GM18951 (cell line): ENCODE data around the gene MORN3.

ENCODE experiments used
- POLR2A ChIP-seq: IDR thresholded peaks from 4 replicates; pipeline ENCODE4 v1.6.1; 2011; ENCODE audit warnings: mild to moderate bottlenecking; ENCODE audit not compliant: insufficient read length, insufficient read depth; ENCODE audit errors: extremely low read depth
- in situ Hi-C: fragments of 300-500 bp; cut with MboI; formaldehyde crosslinking; loops from one replicate; pipeline ENCODE4 v1.12.0; 2022; ENCODE audit warnings: low sequenced_read_pairs, mixed read lengths, inconsistent platforms; ENCODE audit not compliant: unreplicated experiment

The MORN3 gene

DNA sequence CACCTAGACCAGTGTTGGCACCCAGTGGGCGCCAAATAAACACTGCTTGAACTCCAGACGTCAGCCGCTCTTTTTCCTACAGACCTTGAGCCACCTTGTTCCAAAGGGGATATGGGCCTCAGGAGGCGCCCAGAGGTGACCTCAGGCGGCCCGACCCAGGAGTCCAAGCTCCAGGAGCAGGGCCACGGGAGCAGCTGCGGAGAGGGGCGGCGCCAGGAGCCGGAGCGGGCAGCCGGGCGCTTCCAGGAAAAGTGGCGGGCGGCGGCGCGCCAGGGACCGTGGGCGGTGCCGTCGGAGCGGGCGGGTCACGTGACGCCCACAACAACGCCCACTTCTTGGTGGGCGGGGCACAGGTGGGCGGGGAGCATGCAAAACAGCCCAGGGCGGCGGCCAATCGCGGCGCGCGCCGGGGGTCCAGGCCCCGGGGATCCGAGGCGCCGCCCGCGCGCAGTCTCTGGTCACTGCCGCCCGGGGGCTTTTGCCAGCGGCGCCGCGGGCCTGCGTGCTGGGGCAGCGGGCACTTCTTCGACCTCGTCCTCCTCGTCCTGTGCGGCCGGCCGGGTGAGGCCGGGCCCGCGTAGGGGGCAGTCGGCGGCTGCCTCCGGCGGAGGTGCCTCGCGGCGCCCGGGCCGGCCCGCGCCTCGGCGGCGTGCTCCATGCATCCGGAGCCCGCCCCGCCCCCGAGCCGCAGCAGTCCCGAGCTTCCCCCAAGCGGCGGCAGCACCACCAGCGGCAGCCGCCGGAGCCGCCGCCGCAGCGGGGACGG is 43.2 kb downstream of the MORN3 start, which contains the start of gene ORAI1:
Gene ORAI1, plus strand, starts transcription at position 444 of the 766 bp plus-strand sequence.
- TF ChIP-seq POLR2A: peak; percentile 99
- in situ Hi-C loops: no loop called here

- in situ Hi-C loops: no loop called here
- TF ChIP-seq POLR2A: no peak
Observed at GRCh38 chr12:121620333-121620891, 49.0 kb downstream of the MORN3 start.

- in situ Hi-C loops: no loop called here
- TF ChIP-seq POLR2A: no peak
Observed at GRCh38 chr12:121618659-121619233, 50.7 kb downstream of the MORN3 start.

GRCh38 chr12:121614872-121615467 is 54.5 kb downstream of the MORN3 start:
- TF ChIP-seq POLR2A: no peak
- in situ Hi-C loops: no loop called here

GRCh38 chr12:121613462-121613861 is 56.0 kb downstream of the MORN3 start:
- in situ Hi-C loops: no loop called here
- TF ChIP-seq POLR2A: no peak

GRCh38 chr12:121611306-121611705 is 58.1 kb downstream of the MORN3 start:
- in situ Hi-C loops: no loop called here
- TF ChIP-seq POLR2A: no peak

DNA sequence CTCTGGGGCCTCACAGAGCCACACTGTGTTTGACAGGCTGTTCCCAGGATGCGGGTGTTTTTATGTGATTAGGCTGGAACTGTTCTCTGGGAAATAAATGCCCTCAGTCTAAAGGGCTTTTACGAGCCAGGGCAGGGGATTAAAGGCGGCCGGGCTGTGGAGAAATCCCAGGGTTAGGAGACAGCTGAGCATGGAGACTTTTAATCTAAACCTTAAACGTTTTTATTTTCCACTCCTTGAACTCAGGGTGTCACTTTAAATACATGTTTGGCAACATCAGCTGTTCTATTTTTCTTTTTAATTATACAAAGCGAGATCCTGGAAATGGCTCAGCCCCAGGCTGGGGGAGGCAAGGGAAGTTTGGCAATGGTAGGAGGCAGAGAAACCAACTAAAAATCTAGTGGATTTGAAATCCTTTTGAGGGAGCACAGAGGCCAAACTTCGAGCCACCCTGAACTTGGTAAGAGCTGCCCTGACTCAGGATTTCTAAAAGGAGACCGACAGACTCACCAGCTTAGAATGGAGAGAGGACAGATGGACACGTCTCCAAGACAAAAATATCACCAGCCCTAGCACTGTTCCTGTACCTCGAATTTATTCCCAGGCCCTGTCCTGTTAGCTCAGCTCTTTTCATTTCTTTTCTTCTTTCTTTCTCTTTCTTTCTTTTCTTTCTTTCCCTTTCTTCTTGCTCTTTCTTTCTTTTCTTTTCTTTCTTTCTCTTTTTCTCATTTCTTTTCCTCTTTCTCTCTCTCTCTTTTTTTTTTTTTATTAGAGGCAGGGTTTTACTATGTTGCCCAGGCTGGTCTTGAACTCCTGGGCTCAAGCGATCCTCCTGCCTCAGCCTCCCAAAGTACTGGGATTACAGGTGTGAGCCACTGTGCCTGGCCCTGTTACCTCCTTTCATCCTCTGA is 59.0 kb downstream of the MORN3 start:
- no peak for TF ChIP-seq POLR2A
- in situ Hi-C loops: no loop called here

DNA sequence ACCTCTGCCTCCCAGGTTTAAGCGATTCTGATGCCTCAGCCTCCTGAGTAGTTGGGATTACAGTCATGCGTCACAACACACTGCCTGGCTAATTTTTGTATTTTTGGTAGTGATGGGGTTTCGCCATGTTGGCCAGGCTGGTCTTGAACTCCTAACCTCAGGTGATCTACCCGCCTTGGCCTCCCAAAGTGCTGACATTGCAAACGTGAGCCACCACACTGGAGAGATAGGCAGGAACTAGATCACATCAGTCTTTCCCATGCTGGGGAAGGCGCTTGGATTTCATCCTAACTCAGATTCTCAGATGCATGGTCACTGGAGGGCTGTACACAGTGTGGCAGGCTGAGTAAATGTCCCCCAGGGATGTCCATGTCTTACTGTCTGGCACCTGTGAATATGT is 61.2 kb downstream of the MORN3 start:
- in situ Hi-C loops: no loop called here

GRCh38 chr12:121603581-121603980 is 65.9 kb downstream of the MORN3 start:
- TF ChIP-seq POLR2A: no peak

More for the DNA sequence above, 61.2 kb downstream of the MORN3 start:
- no peak for TF ChIP-seq POLR2A

GRCh38 chr12:121602766-121603165 is 66.7 kb downstream of the MORN3 start:
- TF ChIP-seq POLR2A: no peak
- in situ Hi-C loops: no loop called here

More at GRCh38 chr12:121603581-121603980, 65.9 kb downstream of the MORN3 start:
- in situ Hi-C loops: no loop called here

DNA sequence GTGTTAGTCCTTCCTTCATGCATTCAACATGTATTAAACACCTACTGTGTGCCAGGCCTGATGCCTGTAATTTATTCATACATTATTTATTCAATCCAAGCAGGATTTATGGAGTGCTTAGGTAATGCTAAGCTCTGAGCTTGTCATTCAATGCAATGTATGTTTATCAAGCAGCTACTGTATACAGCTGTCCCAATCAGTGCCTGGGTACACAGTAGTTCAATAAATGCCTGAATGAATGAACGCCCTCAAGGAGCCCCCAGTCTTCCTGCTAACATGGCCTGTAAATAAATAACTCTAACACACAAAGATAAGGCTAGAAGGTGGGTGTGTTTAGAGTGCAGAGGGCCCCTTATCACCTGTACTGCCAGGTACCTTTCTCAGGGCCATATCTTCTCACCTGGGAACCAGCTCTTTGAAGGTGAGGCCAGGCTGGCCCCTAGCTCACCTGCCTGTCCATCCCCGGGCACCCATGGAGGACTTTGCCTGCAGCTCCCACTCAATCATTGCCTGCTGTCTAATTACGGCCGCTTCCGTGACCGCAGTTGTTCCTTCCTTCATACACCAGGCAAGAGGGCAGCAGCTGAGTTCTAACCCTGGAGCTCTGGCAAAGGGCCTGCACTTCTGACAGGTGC is 68.6 kb downstream of the MORN3 start:
- in situ Hi-C loops: no loop called here
- TF ChIP-seq POLR2A: no peak
